ENCODE measurements around the gene TRIM59. TPM values are rescaled to one million over a fixed set of nuclear protein-coding genes. Genes with fewer than 3 reads are reported as not detected.

The TRIM59 gene
- total RNA-seq, 1 donor from 2014 or later, result 23.4 TPM

DNA sequence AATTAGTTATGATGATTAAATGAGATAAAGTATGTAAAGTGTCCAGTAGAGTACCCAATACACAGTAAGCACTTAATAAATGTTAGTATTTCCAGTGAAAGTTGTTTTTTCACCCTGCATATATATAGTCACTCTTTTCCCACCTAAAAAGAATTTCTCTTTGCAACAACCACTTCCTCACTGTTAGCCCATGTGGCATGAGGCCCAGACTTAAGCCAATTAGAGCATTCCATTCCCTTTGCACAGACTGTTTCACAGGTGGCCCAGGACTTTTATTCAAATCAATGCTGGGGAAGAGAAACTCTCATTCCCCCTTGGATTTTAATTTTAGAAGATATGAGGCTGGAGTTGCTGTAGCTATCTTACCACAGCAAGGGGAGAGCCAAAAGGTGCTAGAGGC is 54.3 kb downstream of the TRIM59 start:
- DNase-seq, result no peak
- H3K4me1 Mint-ChIP-seq, result peaks cover 21% of the 10 kb centered on the region
- intact Hi-C loops (cut with micrococcal nuclease), result loop anchor here (5.0 kb wide), 1 partner anchor 827 kb away; the partner anchor contains the start of gene NMD3
- peaks cover 13% of the 10 kb centered on the region for H3K36me3 Mint-ChIP-seq (ENCODE audit: low read depth)
- no peaks in the 10 kb centered on the region for H3K9me3 Mint-ChIP-seq
- H3K4me3 Mint-ChIP-seq, result no peak overlapping the region
- CTCF ChIA-PET, result interaction anchor here (0.6 to 0.7 kb wide), 2 partner anchors 174 to 597 kb away, joined by 3 to 4 read pairs; no protein-coding TSS in a partner anchor
- no peak for ATAC-seq (ENCODE audit: low read depth)
- no peak for TF ChIP-seq CTCF (IDR thresholded peaks at IDR 0.05)
- POLR2A ChIA-PET, result no interaction called here
- no peaks in the 10 kb centered on the region for H3K27me3 Mint-ChIP-seq
- no peak overlapping the region for H3K27ac Mint-ChIP-seq

- intact Hi-C loops (cut with micrococcal nuclease), result no loop called here
- ChIA-PET CTCF (no interaction called here), POLR2A (no interaction called here)
- no peaks in the 10 kb centered on the region for H3K27me3 Mint-ChIP-seq
- DNase-seq (no peak), ATAC-seq (ENCODE audit: low read depth) (no peak)
- peaks cover 6% of the 10 kb centered on the region for H3K36me3 Mint-ChIP-seq (ENCODE audit: low read depth)
- no peak overlapping the region for H3K27ac Mint-ChIP-seq
- H3K4me1 Mint-ChIP-seq, result peaks cover 14% of the 10 kb centered on the region
- TF ChIP-seq CTCF (IDR thresholded peaks at IDR 0.05), result no peak
- no peaks in the 10 kb centered on the region for H3K9me3 Mint-ChIP-seq
- no peak overlapping the region for H3K4me3 Mint-ChIP-seq
These were observed 55.6 kb downstream of the TRIM59 start for GRCh38 chr3:160394009-160394392.

DNA sequence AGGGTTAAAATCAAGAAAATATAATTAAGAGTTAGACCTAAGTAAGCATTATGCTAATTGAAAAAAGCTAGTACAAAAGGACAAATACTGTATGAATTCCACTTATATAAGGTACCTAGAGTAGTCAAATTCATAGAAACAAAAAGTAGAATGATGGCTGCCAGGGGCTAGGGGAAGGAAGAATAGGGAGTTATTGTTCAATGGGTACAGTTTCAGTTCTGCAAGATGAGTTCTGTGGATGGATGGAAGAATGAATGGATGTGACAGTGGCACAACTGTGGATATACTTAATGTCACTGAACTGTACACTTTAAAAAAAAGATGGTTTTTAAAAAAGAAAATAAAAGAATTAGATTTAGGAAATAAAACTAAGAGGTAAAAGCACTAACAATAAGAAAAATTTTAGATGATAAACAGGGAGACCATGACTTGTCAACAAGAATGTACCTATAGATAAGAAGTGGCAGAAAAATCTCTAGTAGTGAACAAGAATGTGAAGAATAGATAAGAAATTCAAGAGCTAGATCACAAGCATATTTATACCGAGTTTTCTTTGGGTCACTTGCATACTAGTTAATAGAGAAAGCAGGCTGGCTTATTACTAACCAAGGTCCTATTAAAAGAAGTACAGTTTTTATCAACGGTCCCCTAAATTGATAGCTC is 56.1 kb downstream of the TRIM59 start:
- Mint-ChIP-seq H3K36me3 (ENCODE audit: low read depth) (peaks cover 2% of the 10 kb centered on the region), H3K27me3 (no peaks in the 10 kb centered on the region), H3K4me1 (peaks cover 10% of the 10 kb centered on the region), H3K4me3 (no peak overlapping the region), H3K9me3 (no peaks in the 10 kb centered on the region), H3K27ac (no peak overlapping the region)
- DNase-seq (no peak), ATAC-seq (ENCODE audit: low read depth) (no peak)
- ChIA-PET CTCF (no interaction called here), POLR2A (no interaction called here)
- no peak for TF ChIP-seq CTCF (IDR thresholded peaks at IDR 0.05)
- intact Hi-C loops (cut with micrococcal nuclease), result no loop called here

GRCh38 chr3:160392798-160393197 is 56.8 kb downstream of the TRIM59 start:
- no peak overlapping the region for H3K4me3 Mint-ChIP-seq
- DNase-seq (no peak), ATAC-seq (ENCODE audit: low read depth) (no peak)
- H3K4me1 Mint-ChIP-seq, result peaks cover 5% of the 10 kb centered on the region
- no peaks in the 10 kb centered on the region for H3K27me3 Mint-ChIP-seq
- no peaks in the 10 kb centered on the region for H3K9me3 Mint-ChIP-seq
- POLR2A ChIA-PET, result no interaction called here
- no peak for TF ChIP-seq CTCF (IDR thresholded peaks at IDR 0.05)
- CTCF ChIA-PET, result interaction anchor here (1.0 kb wide), 1 partner anchor 22 kb away, joined by 3 read pairs; no protein-coding TSS in a partner anchor
- H3K36me3 Mint-ChIP-seq (ENCODE audit: low read depth), result no peaks in the 10 kb centered on the region
- H3K27ac Mint-ChIP-seq, result no peak overlapping the region
- intact Hi-C loops (cut with micrococcal nuclease), result no loop called here

DNA sequence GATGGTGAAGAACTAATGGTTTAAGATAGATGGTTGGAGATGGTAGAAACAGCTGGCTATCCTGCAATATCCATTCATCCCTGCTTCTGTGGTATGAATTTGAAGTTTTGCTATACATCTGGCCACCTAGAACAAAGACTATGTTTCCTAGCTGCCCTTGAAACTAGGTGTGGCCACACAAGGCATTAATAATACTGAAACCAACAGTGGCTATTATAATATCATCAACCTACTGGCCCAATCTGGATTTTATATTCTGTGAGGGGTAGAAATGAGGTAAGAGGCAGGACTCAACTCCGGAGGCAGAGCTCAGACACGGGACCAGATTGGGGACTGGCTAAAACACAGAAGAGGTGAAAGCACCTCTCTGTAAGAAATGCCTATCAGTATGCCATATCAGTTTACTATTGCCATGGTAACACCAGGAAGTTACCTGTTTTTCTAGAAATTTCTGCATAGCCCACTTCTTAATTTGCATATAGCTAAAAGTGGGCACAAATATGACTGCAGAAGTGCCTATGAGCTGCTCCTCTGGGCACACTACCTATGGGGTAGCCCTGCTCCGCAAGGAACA is 58.9 kb downstream of the TRIM59 start:
- ChIA-PET POLR2A (no interaction called here), CTCF (no interaction called here)
- DNase-seq, result no peak
- intact Hi-C loops (cut with micrococcal nuclease), result no loop called here
- no peak for TF ChIP-seq CTCF (IDR thresholded peaks at IDR 0.05)
- H3K4me1 Mint-ChIP-seq, result peaks cover 5% of the 10 kb centered on the region
- no peak for ATAC-seq (ENCODE audit: low read depth)
- no peaks in the 10 kb centered on the region for H3K27me3 Mint-ChIP-seq
- no peak overlapping the region for H3K27ac Mint-ChIP-seq
- no peak overlapping the region for H3K4me3 Mint-ChIP-seq
- H3K9me3 Mint-ChIP-seq, result no peaks in the 10 kb centered on the region
- H3K36me3 Mint-ChIP-seq (ENCODE audit: low read depth), result no peaks in the 10 kb centered on the region

Other genes starting within 250 kb of the TRIM59 start
- gene C3orf80, start 224.4 kb downstream of the TRIM59 start, total RNA-seq, result not detected in 2 replicates
- 20.8 and 26.7 TPM in 2 replicates for gene IFT80, start 50.6 kb downstream of the TRIM59 start, total RNA-seq
- gene SMC4, start 50.1 kb downstream of the TRIM59 start, total RNA-seq, result 35.2 and 40.4 TPM in 2 replicates
- 43.4 and 46.7 TPM in 2 replicates for gene KPNA4, start 115.8 kb upstream of the TRIM59 start, total RNA-seq
- 0.17 and 0.18 TPM in 2 replicates for gene ARL14, start 227.4 kb upstream of the TRIM59 start, total RNA-seq